Tibial artery (tissue), 4 donors: Measurements from ENCODE around the gene TPRG1L.

Experiments used
- DNase-seq, 2 donors: peaks; one replicate each; pipeline ENCODE4 v3.0.0-alpha.2; 2019
- H3K27ac ChIP-seq, 2 donors: fragments of 200-600 bp; sonication (generic) in 1 of 2; 1 replicate in 1 of 2; 2 replicates in 1 of 2; pipeline ENCODE4 v1.5.1; 2018 to 2019; ENCODE audit warnings: mild to moderate bottlenecking in 1 of 2
- H3K27me3 ChIP-seq, 2 donors: fragments of 200-600 bp; sonication (generic) in 1 of 2; one replicate each; pipeline versions ENCODE4 v1.5.1 to v1.6.0; 2016 to 2019
- H3K36me3 ChIP-seq, 3 donors: fragments of 200-600 bp; sonication (generic) in 2 of 3; one replicate each; pipeline ENCODE4 v1.5.1; 2016 to 2019; ENCODE audit warnings: mild to moderate bottlenecking in 2 of 3
- H3K4me1 ChIP-seq, 4 donors: fragments of 200-600 bp; sonication (generic) in 2 of 4; 1 replicate in 3 of 4; 2 replicates in 1 of 4; pipeline ENCODE4 v1.5.1; 2016 to 2019
- H3K4me3 ChIP-seq, 2 donors: fragments of 200-600 bp; sonication (generic) in 1 of 2; 1 replicate in 1 of 2; 2 replicates in 1 of 2; pipeline ENCODE4 v1.5.1; 2018 to 2019; ENCODE audit warnings: mild to moderate bottlenecking in 2 of 2
- H3K9me3 ChIP-seq, 3 donors: fragments of 200-600 bp; sonication (generic) in 1 of 3; one replicate each; pipeline ENCODE4 v1.5.1; 2016 to 2019
- intact Hi-C: fragments of 100-400 bp; cut with DNase I; formaldehyde crosslinking; loops from one replicate; pipeline ENCODE4 v1.15.0; 2023; ENCODE audit warnings: low total_unique reads
- TF ChIP-seq, protein P1 (sequence below), 2 experiments: fragments of 200-600 bp in 1 of 2; fragments of 450-650 bp in 1 of 2; IDR thresholded peaks; one replicate each; pipeline ENCODE4 v1.5.1; 2017 to 2019; ENCODE audit warnings: antibody characterized with exemption in 2 of 2, mild to moderate bottlenecking in 1 of 2, moderate library complexity in 1 of 2

The TPRG1L gene

DNA sequence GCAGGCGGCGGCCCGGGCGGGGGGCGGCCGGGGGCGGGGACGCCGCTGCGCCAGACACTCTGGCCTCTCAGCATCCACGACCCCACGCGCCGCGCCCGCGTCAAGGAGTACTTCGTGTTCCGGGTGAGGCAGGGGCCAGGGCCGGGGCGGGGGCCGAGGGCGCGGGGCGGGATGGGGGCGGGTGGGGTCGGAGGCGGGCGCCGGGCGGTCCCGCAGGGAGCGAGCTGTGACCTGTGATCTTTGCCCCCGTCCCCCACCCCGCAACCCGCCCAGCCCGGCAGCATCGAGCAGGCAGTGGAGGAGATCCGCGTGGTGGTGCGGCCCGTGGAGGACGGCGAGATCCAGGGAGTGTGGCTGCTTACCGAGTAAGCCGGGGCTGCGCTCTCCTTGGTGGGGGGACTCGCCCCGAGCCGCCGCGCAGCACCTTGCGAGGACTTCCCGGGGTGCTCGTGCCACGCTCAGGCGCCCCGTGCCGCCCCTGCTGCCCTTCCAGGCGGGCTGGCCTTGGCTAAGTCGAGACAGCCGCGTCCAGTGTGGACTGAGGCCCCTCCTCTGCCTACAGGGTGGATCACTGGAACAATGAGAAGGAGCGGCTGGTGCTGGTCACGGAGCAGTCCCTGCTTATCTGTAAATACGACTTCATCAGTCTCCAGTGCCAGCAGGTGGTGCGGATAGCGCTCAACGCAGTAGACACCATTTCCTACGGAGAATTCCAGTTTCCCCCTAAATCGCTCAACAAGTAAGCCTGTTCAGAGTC, 514 bp downstream of the TPRG1L start:
- peaks cover 28 to 33% (median 30%) of the 10 kb centered on the region in 3 donors for H3K36me3 ChIP-seq
- no peaks in the 10 kb centered on the region for H3K9me3 ChIP-seq
- peak overlapping the region; percentile 72 to 97 for H3K4me3 ChIP-seq
- DNase-seq, result no peak
- TF ChIP-seq, protein P1, sequence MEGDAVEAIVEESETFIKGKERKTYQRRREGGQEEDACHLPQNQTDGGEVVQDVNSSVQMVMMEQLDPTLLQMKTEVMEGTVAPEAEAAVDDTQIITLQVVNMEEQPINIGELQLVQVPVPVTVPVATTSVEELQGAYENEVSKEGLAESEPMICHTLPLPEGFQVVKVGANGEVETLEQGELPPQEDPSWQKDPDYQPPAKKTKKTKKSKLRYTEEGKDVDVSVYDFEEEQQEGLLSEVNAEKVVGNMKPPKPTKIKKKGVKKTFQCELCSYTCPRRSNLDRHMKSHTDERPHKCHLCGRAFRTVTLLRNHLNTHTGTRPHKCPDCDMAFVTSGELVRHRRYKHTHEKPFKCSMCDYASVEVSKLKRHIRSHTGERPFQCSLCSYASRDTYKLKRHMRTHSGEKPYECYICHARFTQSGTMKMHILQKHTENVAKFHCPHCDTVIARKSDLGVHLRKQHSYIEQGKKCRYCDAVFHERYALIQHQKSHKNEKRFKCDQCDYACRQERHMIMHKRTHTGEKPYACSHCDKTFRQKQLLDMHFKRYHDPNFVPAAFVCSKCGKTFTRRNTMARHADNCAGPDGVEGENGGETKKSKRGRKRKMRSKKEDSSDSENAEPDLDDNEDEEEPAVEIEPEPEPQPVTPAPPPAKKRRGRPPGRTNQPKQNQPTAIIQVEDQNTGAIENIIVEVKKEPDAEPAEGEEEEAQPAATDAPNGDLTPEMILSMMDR (IDR thresholded peaks at IDR 0.05), result no peak
- no peaks in the 10 kb centered on the region for H3K27me3 ChIP-seq
- intact Hi-C loops, result no loop called here
- peaks cover 0 to 35% (median 21%) of the 10 kb centered on the region in 4 donors for H3K4me1 ChIP-seq
- peak overlapping the region; percentile 78 to 90 for H3K27ac ChIP-seq

DNA sequence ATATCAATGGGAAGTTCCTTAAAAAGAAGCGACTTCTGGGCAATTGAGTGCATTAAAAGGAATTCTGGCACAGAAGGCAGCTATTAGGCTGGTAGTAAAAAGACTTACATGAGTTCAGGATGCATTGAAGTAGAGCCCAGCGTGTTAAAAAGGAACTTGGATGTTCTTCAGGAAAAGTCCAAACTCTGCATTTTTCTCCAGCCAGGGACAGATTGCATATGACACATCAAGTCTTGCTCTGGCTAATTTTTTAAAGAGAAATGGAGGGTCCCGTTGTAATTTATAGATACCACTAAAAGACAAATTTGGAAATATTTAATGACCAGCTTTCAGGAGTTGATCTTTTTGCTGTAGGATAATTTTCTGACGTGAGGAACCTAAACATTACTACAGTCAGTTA, 1.2 kb downstream of the TPRG1L start:
- DNase-seq, result no peak
- TF ChIP-seq, protein P1 (IDR thresholded peaks at IDR 0.05), result no peak
- peak overlapping the region in 1 of 2 donors; percentile 97 for H3K4me3 ChIP-seq
- H3K36me3 ChIP-seq, result peaks cover 34 to 40% (median 35%) of the 10 kb centered on the region in 3 donors
- peak overlapping the region; percentile 78 to 90 for H3K27ac ChIP-seq
- no peaks in the 10 kb centered on the region for H3K27me3 ChIP-seq
- no peaks in the 10 kb centered on the region for H3K9me3 ChIP-seq
- peaks cover 0 to 31% (median 21%) of the 10 kb centered on the region in 4 donors for H3K4me1 ChIP-seq
- intact Hi-C loops, result no loop called here

DNA sequence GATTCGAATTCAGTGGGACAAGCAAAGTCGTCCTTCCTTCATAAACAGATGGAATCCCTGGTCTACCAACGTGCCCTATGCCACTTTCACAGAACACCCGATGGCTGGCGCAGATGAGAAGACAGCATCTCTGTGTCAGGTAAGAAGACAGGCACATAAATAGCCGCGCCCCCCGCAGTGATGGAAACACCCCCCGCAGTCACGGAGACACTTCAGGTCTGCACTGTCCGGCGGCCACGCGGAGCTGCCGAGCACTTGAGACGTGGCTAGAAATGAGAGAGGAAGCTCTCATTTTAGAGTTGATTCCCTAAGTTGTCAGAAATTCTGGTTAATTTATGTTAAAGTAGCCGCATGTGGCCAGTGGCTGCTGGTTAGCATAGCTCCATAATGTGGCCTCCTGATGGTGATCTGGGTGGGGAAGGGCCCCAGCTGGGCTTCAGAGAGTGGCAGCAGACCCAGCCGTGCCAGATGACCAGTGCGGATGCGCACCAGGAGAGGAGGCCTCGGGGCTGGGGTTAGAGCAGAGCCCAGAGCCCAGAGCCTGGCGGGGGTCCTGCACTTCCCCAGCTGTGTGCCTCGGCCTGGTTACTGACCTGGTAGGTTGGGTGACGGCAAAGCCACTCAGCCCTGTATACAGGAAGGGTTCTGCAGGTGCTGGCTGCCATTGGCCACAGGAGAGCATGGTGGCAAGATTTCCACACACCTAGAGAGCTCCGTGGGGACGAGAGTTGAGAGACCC, 2.9 kb downstream of the TPRG1L start:
- DNase-seq, result no peak
- H3K4me3 ChIP-seq, result no peak overlapping the region
- no peak overlapping the region for H3K27ac ChIP-seq
- no peaks in the 10 kb centered on the region for H3K27me3 ChIP-seq
- H3K9me3 ChIP-seq, result no peaks in the 10 kb centered on the region
- TF ChIP-seq, protein P1 (IDR thresholded peaks at IDR 0.05), result no peak
- H3K4me1 ChIP-seq, result peaks cover 0 to 28% (median 21%) of the 10 kb centered on the region in 4 donors
- intact Hi-C loops, result no loop called here
- H3K36me3 ChIP-seq, result peaks cover 50 to 57% (median 52%) of the 10 kb centered on the region in 3 donors

DNA sequence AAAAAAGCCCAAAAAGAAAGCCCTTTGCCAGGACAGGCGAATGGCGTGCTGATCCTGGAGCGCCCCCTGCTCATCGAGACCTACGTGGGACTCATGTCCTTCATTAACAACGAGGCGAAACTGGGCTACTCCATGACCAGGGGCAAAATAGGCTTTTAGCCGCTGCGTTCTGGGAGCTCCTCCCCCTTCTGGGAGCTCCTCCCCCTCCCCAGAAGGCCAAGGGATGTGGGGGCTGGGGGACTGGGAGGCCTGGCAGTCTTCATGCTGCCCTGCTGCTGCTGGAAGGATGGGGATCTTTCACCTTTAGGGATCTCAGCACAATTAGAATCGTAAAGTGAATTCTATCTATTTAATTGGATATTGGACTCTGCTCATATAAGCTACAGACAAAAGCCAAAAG, 3.6 kb downstream of the TPRG1L start:
- no peak overlapping the region for H3K4me3 ChIP-seq
- H3K27ac ChIP-seq, result no peak overlapping the region
- no peaks in the 10 kb centered on the region for H3K27me3 ChIP-seq
- TF ChIP-seq, protein P1 (IDR thresholded peaks at IDR 0.05), result no peak
- H3K9me3 ChIP-seq, result no peaks in the 10 kb centered on the region
- peaks cover 51 to 65% (median 59%) of the 10 kb centered on the region in 3 donors for H3K36me3 ChIP-seq
- intact Hi-C loops, result no loop called here
- no peak for DNase-seq
- H3K4me1 ChIP-seq, result peaks cover 0 to 20% (median 15%) of the 10 kb centered on the region in 4 donors

DNA sequence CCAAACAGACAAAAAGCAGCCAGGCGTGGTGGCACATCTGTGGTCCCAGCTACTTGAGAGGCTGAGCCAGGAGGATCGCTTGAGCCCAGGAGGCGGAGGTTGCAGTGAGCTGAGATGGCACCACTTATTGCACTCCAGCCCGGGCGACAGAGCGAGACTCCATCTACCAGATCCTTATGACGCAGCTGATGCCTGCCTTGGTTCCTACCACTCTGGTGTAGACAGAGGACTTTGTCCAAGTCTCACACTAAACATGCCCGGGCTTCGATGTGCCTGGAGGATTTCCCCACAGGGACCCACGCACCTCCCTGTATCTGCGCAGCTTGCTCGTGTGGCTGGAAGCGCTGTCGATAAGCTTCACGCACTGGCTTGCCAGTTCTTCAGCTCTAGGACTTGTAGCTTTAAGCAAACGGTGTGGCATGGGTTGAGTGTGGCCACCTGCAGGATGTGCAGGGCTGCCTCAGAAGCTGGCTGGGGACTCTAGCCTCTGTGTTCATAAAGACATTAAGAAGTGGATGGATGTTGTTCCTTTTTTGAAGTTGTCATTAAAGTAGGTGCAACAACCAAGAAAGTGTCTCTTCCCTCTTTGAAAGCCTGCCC, 4.8 kb downstream of the TPRG1L start:
- no peak overlapping the region for H3K27ac ChIP-seq
- intact Hi-C loops, result no loop called here
- H3K36me3 ChIP-seq, result peaks cover 61 to 77% (median 71%) of the 10 kb centered on the region in 3 donors
- DNase-seq, result no peak
- H3K27me3 ChIP-seq, result no peaks in the 10 kb centered on the region
- H3K9me3 ChIP-seq, result no peaks in the 10 kb centered on the region
- TF ChIP-seq, protein P1 (IDR thresholded peaks at IDR 0.05), result no peak
- no peak overlapping the region for H3K4me3 ChIP-seq
- H3K4me1 ChIP-seq, result peaks cover 0 to 10% (median 8%) of the 10 kb centered on the region in 4 donors
